PC-3 (cell line): Measurements from ENCODE around the gene PALD1.

Source experiments
- EZH2 ChIP-seq: fragments of 300-600 bp; sonication (generic); IDR thresholded peaks from one replicate; pipeline ENCODE4 v1.6.1; 2017; ENCODE audit warnings: antibody characterized with exemption, mild to moderate bottlenecking, low read length; ENCODE audit not compliant: unreplicated experiment
- TF ChIP-seq, protein P1 (sequence below): fragments of 300-600 bp; sonication (generic); conservative IDR thresholded peaks from 2 replicates; pipeline ENCODE4 v1.5.1; 2017; ENCODE audit warnings: antibody characterized with exemption, low read depth, mild to moderate bottlenecking, low read length

- TF ChIP-seq, protein P1, sequence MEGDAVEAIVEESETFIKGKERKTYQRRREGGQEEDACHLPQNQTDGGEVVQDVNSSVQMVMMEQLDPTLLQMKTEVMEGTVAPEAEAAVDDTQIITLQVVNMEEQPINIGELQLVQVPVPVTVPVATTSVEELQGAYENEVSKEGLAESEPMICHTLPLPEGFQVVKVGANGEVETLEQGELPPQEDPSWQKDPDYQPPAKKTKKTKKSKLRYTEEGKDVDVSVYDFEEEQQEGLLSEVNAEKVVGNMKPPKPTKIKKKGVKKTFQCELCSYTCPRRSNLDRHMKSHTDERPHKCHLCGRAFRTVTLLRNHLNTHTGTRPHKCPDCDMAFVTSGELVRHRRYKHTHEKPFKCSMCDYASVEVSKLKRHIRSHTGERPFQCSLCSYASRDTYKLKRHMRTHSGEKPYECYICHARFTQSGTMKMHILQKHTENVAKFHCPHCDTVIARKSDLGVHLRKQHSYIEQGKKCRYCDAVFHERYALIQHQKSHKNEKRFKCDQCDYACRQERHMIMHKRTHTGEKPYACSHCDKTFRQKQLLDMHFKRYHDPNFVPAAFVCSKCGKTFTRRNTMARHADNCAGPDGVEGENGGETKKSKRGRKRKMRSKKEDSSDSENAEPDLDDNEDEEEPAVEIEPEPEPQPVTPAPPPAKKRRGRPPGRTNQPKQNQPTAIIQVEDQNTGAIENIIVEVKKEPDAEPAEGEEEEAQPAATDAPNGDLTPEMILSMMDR = no peak
- TF ChIP-seq EZH2 = no peak
Measured at GRCh38 chr10:70541736-70542564, 63.4 kb downstream of the PALD1 start.
